HEK293 (cell line): ENCODE results near the gene COLQ.

Source experiments
- CTCF ChIA-PET: fragments of 350-600 bp; formaldehyde crosslinking; extraction: SDS; loops from one replicate; lab custom pipeline; 2021; ENCODE audit warnings: antibody characterized with exemption; lab: Yijun Ruan, JAX
- POLR2A ChIA-PET: fragments of 300-600 bp; formaldehyde crosslinking; extraction: SDS; loops from one replicate; lab custom pipeline; 2020; ENCODE audit warnings: antibody characterized with exemption, inconsistent platforms; lab: Yijun Ruan, JAX
- H3K27ac ChIP-seq: fragments of 200-500 bp; sonication (Bioruptor generic); 2 replicates; pipeline ENCODE4 v1.5.1; 2014; ENCODE audit warnings: low read depth, low read length, control low read depth, inconsistent platforms; ENCODE audit errors: extremely low read depth
- H3K36me3 ChIP-seq, 2 experiments: fragments of 200-500 bp in 1 of 2; sonication (Bioruptor generic) in 1 of 2; 1 replicate in 1 of 2; 2 replicates in 1 of 2; pipeline ENCODE4 v1.5.1; 2014 to 2017; ENCODE audit warnings: inconsistent platforms in 2 of 2, low read length in 2 of 2; ENCODE audit not compliant: control insufficient read depth in 2 of 2, insufficient read depth in 1 of 2
- H3K4me1 ChIP-seq: fragments of 200-500 bp; sonication (Bioruptor generic); 2 replicates; pipeline ENCODE4 v1.5.1; 2014; ENCODE audit warnings: mild to moderate bottlenecking, low read length, inconsistent platforms; ENCODE audit not compliant: control insufficient read depth, insufficient read depth
- H3K4me3 ChIP-seq: 2 replicates; pipeline ENCODE4 v1.5.1; 2011; ENCODE audit warnings: low read depth, mild to moderate bottlenecking, control low read depth, low read length, moderate library complexity
- H3K9me3 ChIP-seq: fragments of 200-500 bp; sonication (Bioruptor generic); 2 replicates; pipeline ENCODE4 v1.5.1; 2014; ENCODE audit warnings: low read depth, low read length, inconsistent platforms; ENCODE audit not compliant: control insufficient read depth, insufficient read depth
- HOXD13 ChIP-seq: sonication (generic); formaldehyde crosslinking; IDR thresholded peaks from 2 replicates; pipeline ENCODE4 v1.8.0; 2022; ENCODE audit warnings: missing genetic modification reagents, borderline replicate concordance
- KLF1 ChIP-seq: fragments of 450-650 bp; formaldehyde crosslinking; IDR thresholded peaks from 2 replicates; pipeline ENCODE4 v1.5.1; 2016; ENCODE audit warnings: missing biosample characterization, missing genetic modification characterization
- REPIN1 ChIP-seq: fragments of 450-650 bp; formaldehyde crosslinking; IDR thresholded peaks from 2 replicates; pipeline ENCODE4 v1.5.1; 2017; ENCODE audit warnings: missing biosample characterization, missing genetic modification characterization, low read depth
- ZIC2 ChIP-seq: fragments of 450-650 bp; formaldehyde crosslinking; IDR thresholded peaks from 2 replicates; pipeline ENCODE4 v1.5.1; 2016; ENCODE audit warnings: missing biosample characterization, missing genetic modification characterization
- ZNF211 ChIP-seq: fragments of 450-650 bp; formaldehyde crosslinking; IDR thresholded peaks from 2 replicates; pipeline ENCODE4 v1.5.1; 2016; ENCODE audit warnings: low read depth, missing biosample characterization, missing genetic modification characterization
- ZNF214 ChIP-seq: fragments of 450-650 bp; formaldehyde crosslinking; IDR thresholded peaks from 2 replicates; pipeline ENCODE4 v1.5.1; 2017; ENCODE audit warnings: missing biosample characterization, mild to moderate bottlenecking, missing genetic modification characterization, borderline replicate concordance
- ZNF324 ChIP-seq: fragments of 450-650 bp; formaldehyde crosslinking; IDR thresholded peaks from 2 replicates; pipeline ENCODE4 v1.5.1; 2016; ENCODE audit warnings: missing biosample characterization, missing genetic modification characterization
- ZNF398 ChIP-seq: fragments of 450-650 bp; formaldehyde crosslinking; IDR thresholded peaks from 2 replicates; pipeline ENCODE4 v1.5.1; 2017; ENCODE audit warnings: missing biosample characterization, missing genetic modification characterization
- ZNF423 ChIP-seq: fragments of 450-650 bp; formaldehyde crosslinking; IDR thresholded peaks from 2 replicates; pipeline ENCODE4 v1.5.1; 2016; ENCODE audit warnings: missing biosample characterization, missing genetic modification characterization
- ZNF548 ChIP-seq: fragments of 450-650 bp; formaldehyde crosslinking; IDR thresholded peaks from 2 replicates; pipeline ENCODE4 v1.5.1; 2016; ENCODE audit warnings: missing biosample characterization, missing genetic modification characterization
- ZNF555 ChIP-seq: fragments of 450-650 bp; formaldehyde crosslinking; conservative IDR thresholded peaks from 2 replicates; pipeline ENCODE4 v1.5.1; 2017; ENCODE audit warnings: missing biosample characterization, mild to moderate bottlenecking, missing genetic modification characterization, inconsistent platforms
- ZNF624 ChIP-seq: fragments of 450-650 bp; formaldehyde crosslinking; IDR thresholded peaks from 2 replicates; pipeline ENCODE4 v1.5.1; 2017; ENCODE audit warnings: missing biosample characterization, missing genetic modification characterization
- ZNF629 ChIP-seq: fragments of 450-650 bp; formaldehyde crosslinking; IDR thresholded peaks from 2 replicates; pipeline ENCODE4 v1.5.1; 2017; ENCODE audit warnings: missing biosample characterization, missing genetic modification characterization
- ZNF639 ChIP-seq: fragments of 450-650 bp; formaldehyde crosslinking; IDR thresholded peaks from 2 replicates; pipeline ENCODE4 v1.5.1; 2016; ENCODE audit warnings: missing biosample characterization, missing genetic modification characterization
- ZNF704 ChIP-seq: fragments of 450-650 bp; formaldehyde crosslinking; IDR thresholded peaks from 2 replicates; pipeline ENCODE4 v1.5.1; 2016; ENCODE audit warnings: missing biosample characterization, missing genetic modification characterization
- ZNF785 ChIP-seq: fragments of 450-650 bp; formaldehyde crosslinking; IDR thresholded peaks from 2 replicates; pipeline ENCODE4 v1.5.1; 2016; ENCODE audit warnings: missing biosample characterization, missing genetic modification characterization
- ZNF791 ChIP-seq: fragments of 450-650 bp; formaldehyde crosslinking; IDR thresholded peaks from 2 replicates; pipeline ENCODE4 v1.5.1; 2016; ENCODE audit warnings: missing biosample characterization, missing genetic modification characterization
- ZNF792 ChIP-seq: fragments of 450-650 bp; formaldehyde crosslinking; IDR thresholded peaks from 2 replicates; pipeline ENCODE4 v1.5.1; 2016; ENCODE audit warnings: missing biosample characterization, missing genetic modification characterization
- ZSCAN4 ChIP-seq: fragments of 450-650 bp; formaldehyde crosslinking; IDR thresholded peaks from 2 replicates; pipeline ENCODE4 v1.5.1; 2017; ENCODE audit warnings: missing biosample characterization, missing genetic modification characterization
- TF ChIP-seq, protein P1 (sequence below): fragments of 450-650 bp; formaldehyde crosslinking; IDR thresholded peaks from 2 replicates; pipeline ENCODE4 v1.5.1; 2016; ENCODE audit warnings: missing biosample characterization, missing genetic modification characterization
- TF ChIP-seq, protein P2 (sequence below): fragments of 450-650 bp; formaldehyde crosslinking; IDR thresholded peaks from 2 replicates; pipeline ENCODE4 v1.5.1; 2016; ENCODE audit warnings: missing biosample characterization, missing genetic modification characterization
- TF ChIP-seq, protein P3 (sequence below): sonication (generic); formaldehyde crosslinking; IDR thresholded peaks from 2 replicates; pipeline ENCODE4 v1.8.1; 2022; ENCODE audit warnings: mild to moderate bottlenecking, moderate library complexity, missing genetic modification reagents

The COLQ gene

GRCh38 chr3:15521573-15521965 lies at the start of gene COLQ:
COLQ (minus strand) TSS chr3:15521706; CDS start chr3:15521625, 81 bp downstream.
- POLR2A ChIA-PET = no interaction called here
- H3K36me3 ChIP-seq = no peaks in the 10 kb centered on the region
- H3K4me1 ChIP-seq = no peaks in the 10 kb centered on the region
- H3K9me3 ChIP-seq = no peaks in the 10 kb centered on the region
- CTCF ChIA-PET = no interaction called here
- H3K4me3 ChIP-seq = no peak within 1 kb of the TSS
- peak; percentile 57 for TF ChIP-seq ZSCAN4
- TF ChIP-seq, protein P1, sequence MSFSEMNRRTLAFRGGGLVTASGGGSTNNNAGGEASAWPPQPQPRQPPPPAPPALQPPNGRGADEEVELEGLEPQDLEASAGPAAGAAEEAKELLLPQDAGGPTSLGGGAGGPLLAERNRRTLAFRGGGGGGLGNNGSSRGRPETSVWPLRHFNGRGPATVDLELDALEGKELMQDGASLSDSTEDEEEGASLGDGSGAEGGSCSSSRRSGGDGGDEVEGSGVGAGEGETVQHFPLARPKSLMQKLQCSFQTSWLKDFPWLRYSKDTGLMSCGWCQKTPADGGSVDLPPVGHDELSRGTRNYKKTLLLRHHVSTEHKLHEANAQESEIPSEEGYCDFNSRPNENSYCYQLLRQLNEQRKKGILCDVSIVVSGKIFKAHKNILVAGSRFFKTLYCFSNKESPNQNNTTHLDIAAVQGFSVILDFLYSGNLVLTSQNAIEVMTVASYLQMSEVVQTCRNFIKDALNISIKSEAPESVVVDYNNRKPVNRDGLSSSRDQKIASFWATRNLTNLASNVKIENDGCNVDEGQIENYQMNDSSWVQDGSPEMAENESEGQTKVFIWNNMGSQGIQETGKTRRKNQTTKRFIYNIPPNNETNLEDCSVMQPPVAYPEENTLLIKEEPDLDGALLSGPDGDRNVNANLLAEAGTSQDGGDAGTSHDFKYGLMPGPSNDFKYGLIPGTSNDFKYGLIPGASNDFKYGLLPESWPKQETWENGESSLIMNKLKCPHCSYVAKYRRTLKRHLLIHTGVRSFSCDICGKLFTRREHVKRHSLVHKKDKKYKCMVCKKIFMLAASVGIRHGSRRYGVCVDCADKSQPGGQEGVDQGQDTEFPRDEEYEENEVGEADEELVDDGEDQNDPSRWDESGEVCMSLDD (tag by site-specific recombination) = no peak
- TF ChIP-seq ZNF624 (tag by site-specific recombination) = no peak
- peak; percentile 73 for TF ChIP-seq ZNF398
- TF ChIP-seq, all 188 proteins: peak for 2
- H3K27ac ChIP-seq = no peak within 1 kb of the TSS

GRCh38 chr3:15563190-15563589 lies 41.7 kb upstream of the COLQ start:
- POLR2A ChIA-PET = no interaction called here
- CTCF ChIA-PET = no interaction called here
- H3K4me1 ChIP-seq = no peaks in the 10 kb centered on the region
- H3K36me3 ChIP-seq = peaks cover 21 to 61% of the 10 kb centered on the region in 2 experiments
- H3K27ac ChIP-seq = no peak overlapping the region
- H3K4me3 ChIP-seq = no peak overlapping the region
- H3K9me3 ChIP-seq = no peaks in the 10 kb centered on the region
- TF ChIP-seq ZNF639 (tag by site-specific recombination) (no peak), HOXD13 (CRISPR knock-in tag) (no peak), ZNF629 (tag by site-specific recombination) (no peak), REPIN1 (tag by site-specific recombination) (no peak), ZNF211 (tag by site-specific recombination) (no peak), ZNF324 (no peak), ZNF704 (tag by site-specific recombination) (no peak), ZNF214 (tag by site-specific recombination) (no peak), ZNF423 (tag by site-specific recombination) (no peak), ZNF785 (tag by site-specific recombination) (no peak), ZNF555 (tag by site-specific recombination) (no peak), ZNF791 (tag by site-specific recombination) (no peak), ZNF548 (tag by site-specific recombination) (no peak), KLF1 (tag by site-specific recombination) (no peak), ZNF792 (tag by site-specific recombination) (no peak), ZIC2 (no peak)
- TF ChIP-seq, protein P2, sequence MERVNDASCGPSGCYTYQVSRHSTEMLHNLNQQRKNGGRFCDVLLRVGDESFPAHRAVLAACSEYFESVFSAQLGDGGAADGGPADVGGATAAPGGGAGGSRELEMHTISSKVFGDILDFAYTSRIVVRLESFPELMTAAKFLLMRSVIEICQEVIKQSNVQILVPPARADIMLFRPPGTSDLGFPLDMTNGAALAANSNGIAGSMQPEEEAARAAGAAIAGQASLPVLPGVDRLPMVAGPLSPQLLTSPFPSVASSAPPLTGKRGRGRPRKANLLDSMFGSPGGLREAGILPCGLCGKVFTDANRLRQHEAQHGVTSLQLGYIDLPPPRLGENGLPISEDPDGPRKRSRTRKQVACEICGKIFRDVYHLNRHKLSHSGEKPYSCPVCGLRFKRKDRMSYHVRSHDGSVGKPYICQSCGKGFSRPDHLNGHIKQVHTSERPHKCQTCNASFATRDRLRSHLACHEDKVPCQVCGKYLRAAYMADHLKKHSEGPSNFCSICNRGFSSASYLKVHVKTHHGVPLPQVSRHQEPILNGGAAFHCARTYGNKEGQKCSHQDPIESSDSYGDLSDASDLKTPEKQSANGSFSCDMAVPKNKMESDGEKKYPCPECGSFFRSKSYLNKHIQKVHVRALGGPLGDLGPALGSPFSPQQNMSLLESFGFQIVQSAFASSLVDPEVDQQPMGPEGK (tag by site-specific recombination) = no peak
- TF ChIP-seq, protein P3, sequence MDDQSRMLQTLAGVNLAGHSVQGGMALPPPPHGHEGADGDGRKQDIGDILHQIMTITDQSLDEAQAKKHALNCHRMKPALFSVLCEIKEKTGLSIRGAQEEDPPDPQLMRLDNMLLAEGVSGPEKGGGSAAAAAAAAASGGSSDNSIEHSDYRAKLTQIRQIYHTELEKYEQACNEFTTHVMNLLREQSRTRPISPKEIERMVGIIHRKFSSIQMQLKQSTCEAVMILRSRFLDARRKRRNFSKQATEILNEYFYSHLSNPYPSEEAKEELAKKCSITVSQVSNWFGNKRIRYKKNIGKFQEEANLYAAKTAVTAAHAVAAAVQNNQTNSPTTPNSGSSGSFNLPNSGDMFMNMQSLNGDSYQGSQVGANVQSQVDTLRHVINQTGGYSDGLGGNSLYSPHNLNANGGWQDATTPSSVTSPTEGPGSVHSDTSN (CRISPR knock-in tag) = no peak
